Measurements from ENCODE around the gene ASB11.
"Not testable (repeated sequence)": the region's sequence is repeated elsewhere in the genome, so short reads cannot be mapped to it uniquely, and the experiment has no call there.

Gene ASB11

GRCh38 chrX:15311119-15311518, 4.3 kb downstream of the ASB11 start:
- no peak for TF ChIP-seq EZH2phosphoT487 (IDR thresholded peaks at IDR 0.05; ENCODE audit: borderline replicate concordance, low read length)
- no peak for TF ChIP-seq CTCF (IDR thresholded peaks at IDR 0.05; ENCODE audit: low read depth, low read length, poor library complexity, severe bottlenecking)
- no peaks in the 10 kb centered on the region for H3K27me3 ChIP-seq (ENCODE audit: control insufficient read depth, low read length)
- no peak overlapping the region for H3K27ac ChIP-seq (ENCODE audit: low read depth, low read length)
- H3K4me1 ChIP-seq (ENCODE audit: control insufficient read depth, low read length), result no peaks in the 10 kb centered on the region
- H3K9me2 ChIP-seq (replicated peaks; ENCODE audit: control insufficient read depth, low read length), result no peaks in the 10 kb centered on the region
- no peak overlapping the region for H3K4me3 ChIP-seq (ENCODE audit: low read length)
- H3F3A ChIP-seq (ENCODE audit: control insufficient read depth, insufficient read depth), result no peaks in the 10 kb centered on the region
- H3K4me2 ChIP-seq (ENCODE audit: low read length), result no peak overlapping the region
- H3K79me2 ChIP-seq (ENCODE audit: control insufficient read depth, low read length), result no peaks in the 10 kb centered on the region
- H3K9me3 ChIP-seq (ENCODE audit: control insufficient read depth, insufficient read depth, low read length), result no peaks in the 10 kb centered on the region
- no peaks in the 10 kb centered on the region for H4K20me1 ChIP-seq (ENCODE audit: control insufficient read depth, insufficient read depth, low read depth, low read length)
- H3K36me3 ChIP-seq (ENCODE audit: control insufficient read depth, low read length), result no peaks in the 10 kb centered on the region

- no peaks in the 10 kb centered on the region for H3K36me3 ChIP-seq (ENCODE audit: control insufficient read depth, low read length)
- TF ChIP-seq CTCF (IDR thresholded peaks at IDR 0.05; ENCODE audit: low read depth, low read length, poor library complexity, severe bottlenecking) (no peak), EZH2phosphoT487 (IDR thresholded peaks at IDR 0.05; ENCODE audit: borderline replicate concordance, low read length) (no peak)
- H3K79me2 ChIP-seq (ENCODE audit: control insufficient read depth, low read length), result no peaks in the 10 kb centered on the region
- H3K9me2 ChIP-seq (replicated peaks; ENCODE audit: control insufficient read depth, low read length), result no peaks in the 10 kb centered on the region
- H3K27ac ChIP-seq (ENCODE audit: low read depth, low read length), result no peak overlapping the region
- H3K4me3 ChIP-seq (ENCODE audit: low read length), result no peak overlapping the region
- no peaks in the 10 kb centered on the region for H3K4me1 ChIP-seq (ENCODE audit: control insufficient read depth, low read length)
- no peaks in the 10 kb centered on the region for H3F3A ChIP-seq (ENCODE audit: control insufficient read depth, insufficient read depth)
- H3K9me3 ChIP-seq (ENCODE audit: control insufficient read depth, insufficient read depth, low read length), result no peaks in the 10 kb centered on the region
- H3K27me3 ChIP-seq (ENCODE audit: control insufficient read depth, low read length), result no peaks in the 10 kb centered on the region
- no peak overlapping the region for H3K4me2 ChIP-seq (ENCODE audit: low read length)
- no peaks in the 10 kb centered on the region for H4K20me1 ChIP-seq (ENCODE audit: control insufficient read depth, insufficient read depth, low read depth, low read length)
Measured at GRCh38 chrX:15310117-15310516, 5.3 kb downstream of the ASB11 start.

GRCh38 chrX:15305899-15306298, 9.5 kb downstream of the ASB11 start:
- H3K4me3 ChIP-seq (ENCODE audit: low read length); H3K79me2 ChIP-seq (ENCODE audit: control insufficient read depth, low read length); H4K20me1 ChIP-seq (ENCODE audit: control insufficient read depth, insufficient read depth, low read depth, low read length); H3K27ac ChIP-seq (ENCODE audit: low read depth, low read length); H3K4me1 ChIP-seq (ENCODE audit: control insufficient read depth, low read length); H3K9me3 ChIP-seq (ENCODE audit: control insufficient read depth, insufficient read depth, low read length); H3K27me3 ChIP-seq (ENCODE audit: control insufficient read depth, low read length); H3K9me2 ChIP-seq (replicated peaks; ENCODE audit: control insufficient read depth, low read length); H3K36me3 ChIP-seq (ENCODE audit: control insufficient read depth, low read length); H3F3A ChIP-seq (ENCODE audit: control insufficient read depth, insufficient read depth); H3K4me2 ChIP-seq (ENCODE audit: low read length): not testable (repeated sequence)

- Histone ChIP-seq H3K9me3 (ENCODE audit: control insufficient read depth, insufficient read depth, low read length) (no peaks in the 10 kb centered on the region), H3K4me3 (ENCODE audit: low read length) (no peak overlapping the region), H3K27ac (ENCODE audit: low read depth, low read length) (no peak overlapping the region), H4K20me1 (ENCODE audit: control insufficient read depth, insufficient read depth, low read depth, low read length) (no peaks in the 10 kb centered on the region), H3K4me1 (ENCODE audit: control insufficient read depth, low read length) (no peaks in the 10 kb centered on the region), H3K9me2 (replicated peaks; ENCODE audit: control insufficient read depth, low read length) (no peaks in the 10 kb centered on the region), H3F3A (ENCODE audit: control insufficient read depth, insufficient read depth) (no peaks in the 10 kb centered on the region), H3K79me2 (ENCODE audit: control insufficient read depth, low read length) (no peaks in the 10 kb centered on the region), H3K27me3 (ENCODE audit: control insufficient read depth, low read length) (no peaks in the 10 kb centered on the region), H3K36me3 (ENCODE audit: control insufficient read depth, low read length) (no peaks in the 10 kb centered on the region), H3K4me2 (ENCODE audit: low read length) (no peak overlapping the region)
- TF ChIP-seq EZH2phosphoT487 (IDR thresholded peaks at IDR 0.05; ENCODE audit: borderline replicate concordance, low read length) (no peak), CTCF (IDR thresholded peaks at IDR 0.05; ENCODE audit: low read depth, low read length, poor library complexity, severe bottlenecking) (no peak)
Measured at GRCh38 chrX:15301924-15302323, 13.5 kb downstream of the ASB11 start.
